Spleen (tissue), 11 donors: Measurements from ENCODE around the gene PAK4. TPM values are rescaled to one million over a fixed set of nuclear protein-coding genes. Genes with fewer than 3 reads are reported as not detected.
"Not testable (repeated sequence)": the region's sequence is repeated elsewhere in the genome, so short reads cannot be mapped to it uniquely, and the experiment has no call there.

Experiments
- DNase-seq: peaks from one replicate; pipeline ENCODE4 v3.0.0-alpha.2; 2020
- H3K27ac ChIP-seq, 8 donors: fragments of 200-600 bp; sonication (generic) in 7 of 8; 1 replicate in 4 of 8; 2 replicates in 4 of 8; pipeline versions ENCODE4 v1.5.0 to v1.8.0; 2016 to 2021; ENCODE audit warnings: inconsistent platforms in 4 of 8, mild to moderate bottlenecking in 4 of 8, moderate library complexity in 1 of 8
- H3K27me3 ChIP-seq, 7 donors: fragments of 200-600 bp; sonication (generic) in 6 of 7; replicated peaks in 1 of 7; 1 replicate in 4 of 7; 2 replicates in 3 of 7; pipeline versions ENCODE4 v1.5.0 to v1.8.0; 2016 to 2021; ENCODE audit warnings: inconsistent platforms in 3 of 7, mild to moderate bottlenecking in 1 of 7
- H3K36me3 ChIP-seq, 6 donors: fragments of 200-600 bp; sonication (generic) in 5 of 6; 1 replicate in 4 of 6; 2 replicates in 2 of 6; pipeline versions ENCODE4 v1.5.0 to v1.8.0; 2016 to 2021; ENCODE audit warnings: inconsistent platforms in 2 of 6
- H3K4me1 ChIP-seq, 6 donors: fragments of 200-600 bp; sonication (generic) in 5 of 6; 1 replicate in 3 of 6; 2 replicates in 3 of 6; pipeline versions ENCODE4 v1.5.0 to v1.8.0; 2016 to 2021; ENCODE audit warnings: inconsistent platforms in 3 of 6
- H3K4me3 ChIP-seq, 8 donors: fragments of 200-600 bp; sonication (generic) in 7 of 8; 1 replicate in 4 of 8; 2 replicates in 4 of 8; pipeline versions ENCODE4 v1.5.0 to v1.8.0; 2016 to 2021; ENCODE audit warnings: inconsistent platforms in 4 of 8, mild to moderate bottlenecking in 4 of 8, moderate library complexity in 2 of 8
- H3K9me3 ChIP-seq, 8 donors: fragments of 200-600 bp; sonication (generic) in 7 of 8; 1 replicate in 4 of 8; 2 replicates in 4 of 8; pipeline versions ENCODE4 v1.5.0 to v1.8.0; 2016 to 2021; ENCODE audit warnings: inconsistent platforms in 4 of 8
- CTCF ChIP-seq, 11 experiments: fragments of 200-600 bp in 7 of 11; fragments of 450-650 bp in 4 of 11; sonication (generic) in 4 of 11; IDR thresholded peaks in 8 of 11; conservative IDR thresholded peaks in 3 of 11; 1 replicate in 7 of 11; 2 replicates in 4 of 11; pipeline versions ENCODE4 v1.4.0 to v1.8.0; 2016 to 2021; ENCODE audit warnings: antibody characterized with exemption in 11 of 11, inconsistent platforms in 4 of 11, mild to moderate bottlenecking in 1 of 11
- POLR2A ChIP-seq, 3 donors: fragments of 450-650 bp; IDR thresholded peaks; one replicate each; pipeline ENCODE4 v1.5.1; 2017; ENCODE audit warnings: antibody characterized with exemption in 3 of 3, mild to moderate bottlenecking in 1 of 3
- POLR2AphosphoS5 ChIP-seq, 3 donors: sonication (generic); formaldehyde crosslinking; IDR thresholded peaks; one replicate each; pipeline ENCODE4 v1.5.1; 2017; ENCODE audit warnings: antibody characterized with exemption in 3 of 3
- WGBS, 5 donors: extraction: QIAGEN DNeasy Blood & Tissue Kit in 3 of 5; methylation state at CpG; one replicate each; pipeline versions ENCODE4 v1.1.5 to v1.1.7; 2013 to 2018; 5-methylcytosine and 5-hydroxymethylcytosine counted together
- intact Hi-C: fragments of 100-400 bp; cut with DNase I; formaldehyde crosslinking; loops from one replicate; pipeline ENCODE4 v1.15.0; 2023; ENCODE audit warnings: low total_unique reads
- polyA plus RNA-seq, 3 donors: library from polyadenylated mRNA; stranded (reverse); fragments of 200-250 nt; gene quantifications; one replicate each; pipeline ENCODE4 v1.2.1, GENCODE V29; 2013
- total RNA-seq, 7 donors: library from RNA; depleted of rRNA in 3 of 7; stranded (reverse); fragments of >200 nt in 3 of 7; fragmentation: NEBNext Ultra II Directional in 4 of 7; extraction: Animal tissue kit (Norgen Biotek cat#: 25700) in 4 of 7; gene quantifications; one replicate each; pipeline versions ENCODE4 v1.1.0 to v1.2.1, GENCODE V29; 2016 to 2021
- donor health status: healthy with polysubstance abuse.
- donor health status: DM: no; HTN: no; CAD: no; lungs with moderate emphysema.
- donor health status: DM: no; HTN: no; CAD: no.
- donor health status: Bipolar disorder and iron deficiency.
- donor health status: healthy.
- donor health status: DM: no; HTN: no; CAD: no.
- donor health status: DM: yes; HTN: yes; CAD: no.

Gene PAK4
- total and polyA plus RNA-seq, 10 donors: 5.2 to 27.8 (median 14.7) TPM

GRCh38 chr19:39087907-39088686 is 37.5 kb upstream of the PAK4 start:
- TF ChIP-seq POLR2AphosphoS5 (IDR thresholded peaks at IDR 0.05): no peak
- no peak for TF ChIP-seq POLR2A (IDR thresholded peaks at IDR 0.05)
- no peak for TF ChIP-seq CTCF (IDR thresholded peaks at IDR 0.05 in 8 of 11, conservative IDR thresholded peaks at IDR 0.05 in 3 of 11)
- no peak for DNase-seq
- intact Hi-C loops: no loop called here

GRCh38 chr19:39090016-39090415 is 35.6 kb upstream of the PAK4 start:
- H3K4me1 ChIP-seq, intact Hi-C loops, DNase-seq, H3K27ac ChIP-seq, H3K36me3 ChIP-seq, H3K4me3 ChIP-seq, H3K9me3 ChIP-seq: not testable (repeated sequence)
- H3K27me3 ChIP-seq: peaks cover 0 to 88% (median 17%) of the 10 kb centered on the region in 7 donors
- WGBS, 5 donors: 81 to 91% (median 89%) methylated on average over 8 of the region's 8 CpGs

More at GRCh38 chr19:39087907-39088686, 37.5 kb upstream of the PAK4 start:
- Histone ChIP-seq H3K9me3 (no peaks in the 10 kb centered on the region), H3K4me1 (peaks cover 0 to 16% (median 11%) of the 10 kb centered on the region in 6 donors), H3K36me3 (no peaks in the 10 kb centered on the region), H3K4me3 (no peak overlapping the region), H3K27me3 (peaks cover 3 to 91% (median 27%) of the 10 kb centered on the region in 7 donors), H3K27ac (no peak overlapping the region)
- 76 to 84% (median 83%) methylated on average over 8 of the region's 8 CpGs for WGBS, 5 donors

GRCh38 chr19:39090881-39091280 is 34.7 kb upstream of the PAK4 start:
- peaks cover 0 to 87% (median 9%) of the 10 kb centered on the region in 7 donors for H3K27me3 ChIP-seq
- no peaks in the 10 kb centered on the region for H3K36me3 ChIP-seq
- DNase-seq: no peak
- no peaks in the 10 kb centered on the region for H3K9me3 ChIP-seq
- no peak overlapping the region for H3K4me3 ChIP-seq
- no peak for TF ChIP-seq CTCF (IDR thresholded peaks at IDR 0.05 in 8 of 11, conservative IDR thresholded peaks at IDR 0.05 in 3 of 11)
- no peak for TF ChIP-seq POLR2A (IDR thresholded peaks at IDR 0.05)
- TF ChIP-seq POLR2AphosphoS5 (IDR thresholded peaks at IDR 0.05): no peak
- H3K4me1 ChIP-seq: no peaks in the 10 kb centered on the region
- H3K27ac ChIP-seq: no peak overlapping the region
- intact Hi-C loops: no loop called here
- 87 to 94% (median 91%) methylated on average over 4 of the region's 4 CpGs for WGBS, 5 donors

GRCh38 chr19:39095799-39096540 is 29.6 kb upstream of the PAK4 start:
- H3K27me3 ChIP-seq: peaks cover 0 to 90% (median 19%) of the 10 kb centered on the region in 7 donors
- H3K9me3 ChIP-seq, H3K36me3 ChIP-seq, intact Hi-C loops, H3K27ac ChIP-seq, H3K4me1 ChIP-seq, H3K4me3 ChIP-seq, DNase-seq: not testable (repeated sequence)
- 70 to 85% (median 75%) methylated on average over 5 of the region's 5 CpGs for WGBS, 5 donors

GRCh38 chr19:39097299-39097698 is 28.3 kb upstream of the PAK4 start:
- Histone ChIP-seq H3K4me1 (no peaks in the 10 kb centered on the region), H3K9me3 (no peaks in the 10 kb centered on the region), H3K27me3 (peaks cover 0 to 81% (median 19%) of the 10 kb centered on the region in 7 donors), H3K4me3 (no peak overlapping the region), H3K36me3 (no peaks in the 10 kb centered on the region), H3K27ac (no peak overlapping the region)
- no peak for DNase-seq
- TF ChIP-seq CTCF (IDR thresholded peaks at IDR 0.05 in 8 of 11, conservative IDR thresholded peaks at IDR 0.05 in 3 of 11): no peak
- no peak for TF ChIP-seq POLR2AphosphoS5 (IDR thresholded peaks at IDR 0.05)
- no peak for TF ChIP-seq POLR2A (IDR thresholded peaks at IDR 0.05)
- intact Hi-C loops: no loop called here
- WGBS, 5 donors: 54 to 87% (median 67%) methylated on average over 4 to 5 of the region's 5 CpGs
